Spleen (tissue), 7 donors: Measurements from ENCODE around the gene GRIA4.

Source experiments
- POLR2A ChIP-seq, 3 donors: fragments of 450-650 bp; IDR thresholded peaks; one replicate each; pipeline ENCODE4 v1.5.1; 2017; ENCODE audit warnings: antibody characterized with exemption in 3 of 3, mild to moderate bottlenecking in 1 of 3
- POLR2AphosphoS5 ChIP-seq, 3 donors: sonication (generic); formaldehyde crosslinking; IDR thresholded peaks; one replicate each; pipeline ENCODE4 v1.5.1; 2017; ENCODE audit warnings: antibody characterized with exemption in 3 of 3
- TF ChIP-seq, protein P1 (sequence below), 11 experiments: fragments of 200-600 bp in 7 of 11; fragments of 450-650 bp in 4 of 11; sonication (generic) in 4 of 11; IDR thresholded peaks in 8 of 11; conservative IDR thresholded peaks in 3 of 11; 1 replicate in 7 of 11; 2 replicates in 4 of 11; pipeline versions ENCODE4 v1.4.0 to v1.8.0; 2016 to 2021; ENCODE audit warnings: antibody characterized with exemption in 11 of 11, inconsistent platforms in 4 of 11, mild to moderate bottlenecking in 1 of 11
- donor health status: DM: no; HTN: no; CAD: no; lungs with moderate emphysema.
- donor health status: DM: no; HTN: no; CAD: no.
- donor health status: DM: no; HTN: no; CAD: no.

DNA sequence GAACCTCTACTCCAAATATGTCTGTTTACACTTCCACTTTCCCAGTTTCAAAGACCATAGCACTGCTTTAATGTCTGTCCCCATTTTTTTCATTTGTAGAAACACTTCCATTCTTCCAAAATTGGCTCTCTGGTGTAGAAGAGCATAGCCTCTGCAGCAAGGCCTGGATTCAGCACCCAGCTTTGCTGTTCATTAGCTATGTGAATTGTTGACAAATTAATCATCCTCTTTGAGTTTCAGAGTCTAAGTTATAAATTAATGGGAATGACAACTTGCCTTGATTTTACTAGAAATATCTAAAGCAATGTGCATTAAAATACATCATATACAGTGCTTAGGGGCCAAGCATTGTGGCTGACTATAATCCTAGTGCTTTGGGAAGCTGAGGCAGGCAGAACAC, 22.4 kb downstream of the GRIA4 start:
- TF ChIP-seq, protein P1, sequence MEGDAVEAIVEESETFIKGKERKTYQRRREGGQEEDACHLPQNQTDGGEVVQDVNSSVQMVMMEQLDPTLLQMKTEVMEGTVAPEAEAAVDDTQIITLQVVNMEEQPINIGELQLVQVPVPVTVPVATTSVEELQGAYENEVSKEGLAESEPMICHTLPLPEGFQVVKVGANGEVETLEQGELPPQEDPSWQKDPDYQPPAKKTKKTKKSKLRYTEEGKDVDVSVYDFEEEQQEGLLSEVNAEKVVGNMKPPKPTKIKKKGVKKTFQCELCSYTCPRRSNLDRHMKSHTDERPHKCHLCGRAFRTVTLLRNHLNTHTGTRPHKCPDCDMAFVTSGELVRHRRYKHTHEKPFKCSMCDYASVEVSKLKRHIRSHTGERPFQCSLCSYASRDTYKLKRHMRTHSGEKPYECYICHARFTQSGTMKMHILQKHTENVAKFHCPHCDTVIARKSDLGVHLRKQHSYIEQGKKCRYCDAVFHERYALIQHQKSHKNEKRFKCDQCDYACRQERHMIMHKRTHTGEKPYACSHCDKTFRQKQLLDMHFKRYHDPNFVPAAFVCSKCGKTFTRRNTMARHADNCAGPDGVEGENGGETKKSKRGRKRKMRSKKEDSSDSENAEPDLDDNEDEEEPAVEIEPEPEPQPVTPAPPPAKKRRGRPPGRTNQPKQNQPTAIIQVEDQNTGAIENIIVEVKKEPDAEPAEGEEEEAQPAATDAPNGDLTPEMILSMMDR (IDR thresholded peaks at IDR 0.05 in 8 of 11, conservative IDR thresholded peaks at IDR 0.05 in 3 of 11), result no peak
- TF ChIP-seq POLR2A (IDR thresholded peaks at IDR 0.05), result no peak
- TF ChIP-seq POLR2AphosphoS5 (IDR thresholded peaks at IDR 0.05), result no peak
